Body of pancreas (tissue), 4 donors: ENCODE data around the gene PTPRZ1. TPM values are rescaled to one million over a fixed set of nuclear protein-coding genes. Genes with fewer than 3 reads are reported as not detected.

Experiments used
- ATAC-seq: fragments of 150-250 bp; one replicate; pipeline ENCODE4 v1.9.1; 2016
- DNase-seq, 4 donors: peaks; one replicate each; pipeline ENCODE4 v3.0.0-alpha.2; 2019
- H3K27ac ChIP-seq, 4 donors: fragments of 200-600 bp; sonication (generic); 1 replicate in 3 of 4; 2 replicates in 1 of 4; pipeline versions ENCODE4 v1.5.1 to v1.6.1; 2016 to 2019; ENCODE audit warnings: mild to moderate bottlenecking in 1 of 4, mixed read lengths in 1 of 4, moderate library complexity in 1 of 4
- H3K27me3 ChIP-seq, 2 donors: fragments of 200-600 bp; sonication (generic); one replicate each; pipeline ENCODE4 v1.6.0; 2016; ENCODE audit warnings: mild to moderate bottlenecking in 1 of 2
- H3K36me3 ChIP-seq, 2 donors: fragments of 200-600 bp; sonication (generic); replicated peaks in 1 of 2; 2 replicates each; pipeline ENCODE4 v1.5.1; 2016; ENCODE audit warnings: low read depth in 2 of 2; ENCODE audit not compliant: insufficient read depth in 1 of 2
- H3K4me1 ChIP-seq: fragments of 200-600 bp; sonication (generic); one replicate; pipeline ENCODE4 v1.6.0; 2016
- H3K4me3 ChIP-seq, 2 donors: fragments of 200-600 bp; sonication (generic); 1 replicate in 1 of 2; 2 replicates in 1 of 2; pipeline ENCODE4 v1.5.1; 2016 to 2019
- H3K9me3 ChIP-seq, 3 donors: fragments of 200-600 bp; sonication (generic); 1 replicate in 2 of 3; 2 replicates in 1 of 3; pipeline ENCODE4 v1.5.1; 2016
- POLR2A ChIP-seq, 3 donors: fragments of 450-650 bp; IDR thresholded peaks; one replicate each; pipeline ENCODE4 v1.6.1; 2016; ENCODE audit warnings: antibody characterized with exemption in 3 of 3, mild to moderate bottlenecking in 2 of 3
- WGBS, 2 donors: methylation state at CpG; one replicate each; pipeline ENCODE4 v1.1.5; 2017; 5-methylcytosine and 5-hydroxymethylcytosine counted together
- intact Hi-C: fragments of 100-400 bp; cut with DNase I; formaldehyde crosslinking; loops from one replicate; pipeline ENCODE4 v1.15.1; 2023
- total RNA-seq, 2 donors: library from RNA; depleted of rRNA; stranded (reverse); fragments of >200 nt; gene quantifications; one replicate each; pipeline ENCODE4 v1.1.0, GENCODE V29; 2016
- TF ChIP-seq, protein P1 (sequence below), 7 experiments: fragments of 450-650 bp in 4 of 7; fragments of 200-600 bp in 3 of 7; sonication (generic) in 3 of 7; IDR thresholded peaks; one replicate each; pipeline ENCODE4 v1.5.1; 2016 to 2019; ENCODE audit warnings: antibody characterized with exemption in 7 of 7

PTPRZ1 gene
- total RNA-seq, 2 donors from 2014 or later = 1.6 to 18.5 TPM

DNA sequence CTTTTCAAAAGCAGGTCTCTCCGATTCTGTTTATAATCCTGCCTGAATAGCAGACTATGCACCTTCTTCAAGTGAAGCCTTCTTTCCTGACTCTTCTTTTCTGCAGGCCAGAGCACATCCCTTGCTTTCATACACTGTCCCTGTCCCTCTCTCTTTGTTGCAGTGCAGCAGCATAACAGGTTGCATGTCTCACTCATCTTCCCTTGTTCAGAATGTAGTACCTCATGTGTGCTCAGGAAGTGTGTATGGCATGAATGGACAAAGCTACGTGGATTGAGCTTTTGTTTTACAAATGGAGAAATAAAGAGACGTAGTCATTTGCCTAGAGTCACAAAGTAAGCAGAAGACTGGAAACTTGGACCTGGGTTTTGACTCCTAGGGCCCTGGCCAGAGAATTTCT is 68.0 kb downstream of the PTPRZ1 start:
- DNase-seq (peak in 1 of 4 donors; percentile 3), ATAC-seq (peak; percentile 35)
- Histone ChIP-seq H3K4me3 (no peak overlapping the region), H3K27me3 (no peaks in the 10 kb centered on the region), H3K36me3 (no peaks in the 10 kb centered on the region), H3K9me3 (no peaks in the 10 kb centered on the region), H3K27ac (peak overlapping the region in 1 of 4 donors; percentile 45), H3K4me1 (peaks cover 24% of the 10 kb centered on the region)
- intact Hi-C loops = no loop called here
- 19 to 34% methylated on average over 3 of the region's 3 CpGs for WGBS, 2 donors
- TF ChIP-seq, protein P1, sequence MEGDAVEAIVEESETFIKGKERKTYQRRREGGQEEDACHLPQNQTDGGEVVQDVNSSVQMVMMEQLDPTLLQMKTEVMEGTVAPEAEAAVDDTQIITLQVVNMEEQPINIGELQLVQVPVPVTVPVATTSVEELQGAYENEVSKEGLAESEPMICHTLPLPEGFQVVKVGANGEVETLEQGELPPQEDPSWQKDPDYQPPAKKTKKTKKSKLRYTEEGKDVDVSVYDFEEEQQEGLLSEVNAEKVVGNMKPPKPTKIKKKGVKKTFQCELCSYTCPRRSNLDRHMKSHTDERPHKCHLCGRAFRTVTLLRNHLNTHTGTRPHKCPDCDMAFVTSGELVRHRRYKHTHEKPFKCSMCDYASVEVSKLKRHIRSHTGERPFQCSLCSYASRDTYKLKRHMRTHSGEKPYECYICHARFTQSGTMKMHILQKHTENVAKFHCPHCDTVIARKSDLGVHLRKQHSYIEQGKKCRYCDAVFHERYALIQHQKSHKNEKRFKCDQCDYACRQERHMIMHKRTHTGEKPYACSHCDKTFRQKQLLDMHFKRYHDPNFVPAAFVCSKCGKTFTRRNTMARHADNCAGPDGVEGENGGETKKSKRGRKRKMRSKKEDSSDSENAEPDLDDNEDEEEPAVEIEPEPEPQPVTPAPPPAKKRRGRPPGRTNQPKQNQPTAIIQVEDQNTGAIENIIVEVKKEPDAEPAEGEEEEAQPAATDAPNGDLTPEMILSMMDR (IDR thresholded peaks at IDR 0.05) = no peak
- no peak for TF ChIP-seq POLR2A (IDR thresholded peaks at IDR 0.05)

DNA sequence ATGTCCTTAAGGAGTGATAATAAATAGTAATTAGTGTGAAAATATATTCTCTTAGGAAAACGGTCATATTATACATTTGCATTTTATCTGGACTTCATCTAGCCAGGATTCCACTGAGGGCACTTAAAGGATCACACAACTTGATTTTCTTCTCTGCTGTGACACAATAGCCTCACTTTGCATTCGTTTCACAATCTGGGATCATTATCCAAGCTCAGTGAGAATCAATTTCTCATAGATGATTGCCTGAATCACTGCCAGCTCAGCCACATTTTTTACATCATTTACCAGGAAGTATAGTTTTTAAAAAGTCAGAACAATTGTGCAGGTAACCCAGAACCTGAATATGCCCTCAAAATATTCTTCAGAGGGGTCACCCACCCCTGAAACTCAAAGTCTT is 68.9 kb downstream of the PTPRZ1 start:
- ATAC-seq (no peak), DNase-seq (peak in 1 of 4 donors; percentile 3)
- Histone ChIP-seq H3K27ac (peak overlapping the region in 2 of 4 donors; percentile 17 to 45), H3K4me3 (no peak overlapping the region), H3K27me3 (no peaks in the 10 kb centered on the region), H3K9me3 (no peaks in the 10 kb centered on the region), H3K36me3 (no peaks in the 10 kb centered on the region), H3K4me1 (peaks cover 24% of the 10 kb centered on the region)
- intact Hi-C loops = no loop called here
- no peak for TF ChIP-seq POLR2A (IDR thresholded peaks at IDR 0.05)
- TF ChIP-seq, protein P1 (IDR thresholded peaks at IDR 0.05) = no peak
- 15 to 16% methylated on average over 2 of the region's 2 CpGs for WGBS, 2 donors

DNA sequence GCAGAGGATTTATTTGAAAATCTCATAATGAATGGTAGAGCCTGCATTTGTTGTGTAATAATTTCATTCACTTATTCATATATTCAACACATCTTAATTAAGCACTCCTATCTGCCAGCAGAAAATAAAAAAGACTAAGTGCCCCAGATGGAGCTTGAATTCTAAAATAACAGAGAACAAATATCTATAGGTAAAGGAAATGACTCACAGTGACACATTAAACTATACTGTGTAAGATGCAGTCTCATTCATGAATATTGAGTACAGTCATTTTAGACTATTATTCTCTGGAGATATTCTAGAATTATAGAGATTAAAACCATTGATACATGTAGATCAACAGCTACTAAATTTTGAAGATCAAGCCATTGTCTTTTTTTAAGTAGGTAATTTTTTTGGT is 72.1 kb downstream of the PTPRZ1 start:
- peaks cover 11% of the 10 kb centered on the region for H3K4me1 ChIP-seq
- H3K9me3 ChIP-seq = no peaks in the 10 kb centered on the region
- no peak overlapping the region for H3K27ac ChIP-seq
- DNase-seq (no peak), ATAC-seq (no peak)
- no peak overlapping the region for H3K4me3 ChIP-seq
- H3K27me3 ChIP-seq = no peaks in the 10 kb centered on the region
- intact Hi-C loops = no loop called here
- H3K36me3 ChIP-seq = no peaks in the 10 kb centered on the region
- no peak for TF ChIP-seq POLR2A (IDR thresholded peaks at IDR 0.05)

DNA sequence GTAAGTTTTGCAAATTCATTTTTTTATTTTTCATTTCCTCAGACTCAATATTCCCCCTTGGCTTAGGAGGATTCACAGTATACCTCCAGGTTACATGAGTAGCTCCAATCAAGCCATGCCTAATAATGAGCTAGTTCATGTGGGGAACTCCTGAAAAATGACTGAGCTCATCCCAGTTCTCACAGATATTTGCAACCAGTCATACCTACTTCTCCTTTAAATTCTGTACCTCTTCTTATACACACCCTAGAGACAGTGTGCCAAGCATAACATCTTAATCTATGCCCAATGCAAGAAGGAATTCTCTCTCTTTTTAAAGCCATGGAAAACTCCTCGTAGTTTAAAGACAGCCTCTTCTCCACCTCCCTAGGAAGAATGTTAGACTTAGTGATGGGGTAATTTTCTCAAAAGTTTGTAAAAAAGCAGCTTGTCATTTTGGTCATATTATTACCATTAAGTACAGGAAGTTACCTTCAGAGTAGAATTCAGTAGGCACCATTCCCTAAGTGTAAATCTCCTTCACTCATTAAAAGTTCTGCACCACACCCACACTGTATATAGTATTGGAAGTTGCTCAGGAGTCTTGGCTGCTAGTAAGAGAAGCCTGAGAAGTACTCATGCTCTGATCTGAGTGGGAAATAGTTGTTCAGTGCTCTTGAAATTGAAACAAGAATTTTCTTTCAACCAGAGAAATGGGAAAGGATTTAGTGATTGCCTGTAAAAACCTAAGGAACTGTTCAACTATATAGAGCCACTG is 72.7 kb downstream of the PTPRZ1 start:
- Histone ChIP-seq H3K9me3 (no peaks in the 10 kb centered on the region), H3K27ac (no peak overlapping the region), H3K4me1 (peaks cover 11% of the 10 kb centered on the region), H3K4me3 (no peak overlapping the region), H3K36me3 (no peaks in the 10 kb centered on the region), H3K27me3 (no peaks in the 10 kb centered on the region)
- no peak for TF ChIP-seq POLR2A (IDR thresholded peaks at IDR 0.05)
- TF ChIP-seq, protein P1 (IDR thresholded peaks at IDR 0.05) = no peak
- intact Hi-C loops = no loop called here
- 61 to 64% methylated on average over 1 of the region's 1 CpG for WGBS, 2 donors
- ATAC-seq (no peak), DNase-seq (no peak)

DNA sequence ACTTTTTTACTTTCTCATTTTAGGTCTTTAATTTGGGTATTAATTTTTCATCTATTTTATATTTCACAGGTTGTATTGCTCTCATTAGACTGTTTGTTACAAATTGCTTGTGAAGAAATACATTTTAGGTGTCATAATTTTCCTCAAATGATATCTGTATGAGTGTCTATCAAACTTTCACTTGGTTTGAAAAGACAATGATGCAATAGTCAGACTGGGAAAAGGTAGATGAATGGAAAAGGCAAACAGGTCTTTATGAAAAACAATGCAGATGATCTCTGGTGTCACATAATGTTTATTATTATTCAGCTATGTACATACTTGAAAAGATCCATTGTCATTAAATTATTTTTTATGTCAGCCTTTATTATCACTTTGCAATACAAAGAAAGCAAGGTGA is 80.2 kb downstream of the PTPRZ1 start:
- Histone ChIP-seq H3K27me3 (no peaks in the 10 kb centered on the region), H3K36me3 (no peaks in the 10 kb centered on the region), H3K4me3 (no peak overlapping the region), H3K9me3 (no peaks in the 10 kb centered on the region), H3K4me1 (no peaks in the 10 kb centered on the region), H3K27ac (no peak overlapping the region)
- TF ChIP-seq POLR2A (IDR thresholded peaks at IDR 0.05) = no peak
- TF ChIP-seq, protein P1 (IDR thresholded peaks at IDR 0.05) = no peak
- intact Hi-C loops = no loop called here
- ATAC-seq (no peak), DNase-seq (no peak)
